GM21717 (cell line): ENCODE data around the gene DNMT1.
A peak's percentile ranks its signal among the peaks of the same experiment; 100 is the strongest.
"Not testable (repeated sequence)": the region's sequence is repeated elsewhere in the genome, so short reads cannot be mapped to it uniquely, and the experiment has no call there.

ENCODE experiments used
- ATAC-seq: cut with Tn5 transposase; IDR thresholded peaks from one replicate; pipeline ENCODE4 v1.9.1; 2021; ENCODE audit warnings: mild to moderate bottlenecking, moderate library complexity; ENCODE audit not compliant: unreplicated experiment

The DNMT1 gene

DNA sequence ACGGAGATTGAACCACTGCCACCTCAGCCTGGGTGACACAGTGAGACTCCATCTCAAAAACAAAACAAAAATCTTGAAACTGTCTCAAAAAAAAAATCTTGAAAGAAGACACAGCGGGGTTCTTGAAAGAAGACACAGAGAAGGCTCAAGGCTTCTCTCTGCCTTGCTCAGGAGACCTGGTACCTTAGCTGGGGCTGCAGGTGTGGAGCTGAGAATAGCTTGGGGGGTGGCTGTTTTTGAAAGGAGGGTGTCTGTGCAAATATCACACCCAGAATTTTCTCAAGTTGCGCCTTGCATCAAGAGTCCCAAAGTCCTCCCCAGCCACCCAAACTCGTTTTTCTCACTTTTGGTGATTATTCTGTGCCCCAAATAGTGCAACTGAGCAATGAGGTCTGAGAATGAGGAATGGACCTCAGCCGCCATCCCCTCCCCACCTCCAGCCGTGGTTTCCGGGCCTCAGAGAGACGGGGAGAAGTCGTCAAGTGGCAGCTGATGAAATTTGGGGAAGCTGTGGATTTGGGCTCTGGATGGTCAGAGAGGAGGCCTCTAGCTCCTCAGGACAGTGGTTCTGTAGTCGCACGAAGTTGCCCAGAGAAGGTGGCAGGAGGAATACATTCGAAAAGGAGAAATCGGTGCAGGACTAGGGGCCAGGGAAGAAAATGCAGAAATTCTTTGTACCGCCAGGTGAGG, 27.6 kb upstream of the DNMT1 start:
- no peak for ATAC-seq

DNA sequence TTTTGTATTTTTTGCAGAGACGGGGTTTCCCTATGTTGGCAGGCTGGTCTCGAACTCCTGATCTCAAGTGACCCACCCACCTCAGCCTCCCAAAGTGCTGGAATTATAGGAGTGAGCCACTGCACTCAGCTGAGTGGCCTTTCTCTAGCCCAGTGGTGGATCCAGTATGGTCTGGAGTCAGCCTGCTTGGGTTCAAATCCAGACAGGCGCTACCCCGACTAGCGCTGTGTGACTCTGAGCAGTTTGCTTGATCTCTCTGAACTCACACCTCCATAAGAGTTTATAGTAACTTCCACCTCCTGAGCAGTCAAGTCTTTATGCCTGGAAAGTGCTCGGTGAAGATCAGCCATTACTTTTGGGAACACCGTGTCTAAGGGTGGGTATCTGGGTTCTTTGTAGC, 25.9 kb upstream of the DNMT1 start:
- no peak for ATAC-seq

DNA sequence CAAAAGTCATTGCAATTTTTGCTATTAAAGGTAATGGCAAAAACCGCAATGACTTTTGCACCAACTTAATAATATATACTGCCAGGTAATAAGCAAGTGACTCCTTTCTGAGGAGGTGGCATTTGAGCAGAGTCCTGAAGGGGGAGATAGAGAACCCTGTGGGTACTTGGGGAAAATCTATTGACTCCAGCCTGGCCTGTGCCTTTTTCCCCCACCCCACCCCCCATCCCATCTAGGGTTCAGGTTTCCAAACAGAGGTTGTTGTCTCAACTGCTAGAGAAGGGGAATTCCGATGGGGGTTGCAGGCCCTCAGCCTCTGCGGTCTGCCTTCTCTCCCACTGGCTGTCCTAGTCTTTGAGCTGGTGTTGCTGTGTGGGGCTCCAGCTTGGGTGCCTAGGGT, 24.9 kb upstream of the DNMT1 start:
- ATAC-seq = peak; percentile 58

DNA sequence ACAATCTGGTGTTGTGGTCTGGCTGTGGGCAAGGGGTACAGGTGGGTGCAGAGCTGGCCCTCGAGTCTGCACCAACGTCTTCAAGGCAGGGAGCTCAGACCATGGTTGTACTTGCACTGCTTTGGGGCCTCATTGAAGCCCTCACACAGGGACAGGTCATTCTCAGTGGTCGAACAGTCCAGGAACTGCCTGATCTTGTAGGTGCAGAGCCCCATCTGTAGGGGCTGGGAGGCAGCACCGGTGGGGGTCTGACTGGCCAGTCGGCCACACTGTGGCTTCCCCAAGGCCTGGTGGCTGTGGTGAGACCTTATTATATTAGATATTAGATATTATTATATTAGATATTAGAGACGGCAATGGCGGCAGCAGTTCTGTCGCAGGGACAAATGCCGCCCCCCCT, 22.3 kb upstream of the DNMT1 start:
- no peak for ATAC-seq

DNA sequence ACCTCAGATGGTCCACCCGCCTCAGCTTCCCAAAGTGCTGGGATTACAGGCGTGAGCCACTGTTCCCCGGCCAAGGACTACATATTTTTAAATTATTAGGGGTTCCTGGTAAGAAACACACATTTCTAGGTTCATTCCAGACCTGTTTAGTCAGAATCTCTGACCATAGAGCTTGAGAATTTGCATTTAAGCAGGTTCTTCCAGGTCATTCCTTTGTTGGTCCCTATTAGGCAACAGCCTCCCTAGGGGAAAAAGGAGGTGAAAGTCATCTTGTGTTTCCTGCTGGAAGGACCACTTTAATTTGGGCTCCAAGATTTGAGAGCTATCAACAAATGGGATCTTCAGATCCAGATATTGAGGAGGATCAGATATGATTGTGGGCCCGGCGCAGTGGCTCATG, 20.0 kb upstream of the DNMT1 start:
- no peak for ATAC-seq

DNA sequence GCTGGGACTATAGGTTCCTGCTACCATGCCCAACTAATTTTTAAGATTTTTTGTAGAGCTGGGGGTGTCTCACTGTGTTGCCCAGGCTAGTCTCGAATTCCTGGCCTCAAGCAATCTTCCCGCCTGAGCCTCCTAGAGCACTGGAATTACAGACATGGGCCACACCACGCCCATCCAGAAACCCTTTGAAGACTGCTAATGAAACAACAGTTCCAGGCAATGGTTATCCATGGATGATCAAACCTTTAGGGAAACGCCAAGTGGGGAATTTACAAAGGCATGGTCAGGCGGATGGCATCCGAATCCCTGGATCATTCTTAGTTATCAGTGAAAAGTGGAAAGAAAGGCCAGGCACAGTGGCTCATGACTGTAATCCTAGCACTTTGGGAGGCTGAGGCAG, 16.9 kb upstream of the DNMT1 start:
- no peak for ATAC-seq

DNA sequence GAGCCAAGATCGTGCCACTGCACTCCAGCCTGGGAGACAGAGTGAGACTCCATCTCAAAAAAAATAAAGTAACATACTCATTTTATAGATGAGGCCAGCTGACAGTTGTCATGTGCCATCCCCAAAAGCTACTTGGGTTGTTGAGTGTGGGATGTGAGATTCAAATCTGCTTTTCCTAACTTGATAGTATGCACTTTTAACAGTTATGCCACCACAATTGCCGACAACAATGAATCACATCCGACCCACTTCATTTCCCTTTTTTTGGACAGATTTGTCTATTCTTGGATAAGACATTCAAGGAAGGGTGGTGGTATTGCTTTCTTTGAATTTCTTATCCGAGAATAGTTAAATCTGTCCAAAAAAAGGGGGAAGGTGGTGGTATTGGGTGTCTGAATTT, 16.3 kb upstream of the DNMT1 start:
- ATAC-seq = no peak

DNA sequence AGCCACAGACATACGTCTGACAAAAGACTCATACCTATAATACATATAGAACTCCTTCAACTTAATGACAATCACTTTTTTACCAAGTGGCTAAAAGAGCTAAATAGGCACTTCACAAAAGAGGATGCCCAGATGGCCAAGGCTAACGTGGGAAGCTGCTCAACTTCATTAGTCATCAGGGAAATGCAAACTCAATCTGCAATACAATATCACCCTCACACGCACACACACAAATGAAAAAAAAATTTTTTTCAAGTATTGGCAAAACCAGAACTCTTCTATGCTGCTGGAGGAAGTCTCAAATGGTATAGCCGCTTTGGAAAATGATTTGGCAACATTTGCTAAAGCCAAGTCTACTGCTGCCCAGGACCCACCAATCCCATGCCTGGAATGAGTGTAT, 14.6 kb upstream of the DNMT1 start:
- ATAC-seq = no peak

DNA sequence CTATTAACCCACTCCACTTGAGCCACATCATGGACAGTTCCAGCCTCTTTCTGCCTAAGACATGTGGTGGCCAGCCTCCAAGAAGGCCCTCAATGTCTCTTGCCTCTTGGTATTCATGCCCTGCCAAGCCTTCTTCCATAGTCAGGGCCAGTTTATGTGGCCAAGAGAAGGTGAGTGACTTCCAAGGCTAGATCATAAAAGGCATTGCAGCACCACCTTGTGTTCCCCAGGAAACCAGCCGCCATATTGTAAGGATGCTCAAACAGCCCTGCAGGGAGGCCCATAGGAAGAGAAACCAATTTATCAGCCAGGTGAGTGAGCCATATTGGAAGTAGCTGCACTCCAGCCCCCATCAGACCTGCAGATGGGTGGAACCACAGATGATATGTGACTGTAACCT, 12.3 kb upstream of the DNMT1 start:
- ATAC-seq = no peak

DNA sequence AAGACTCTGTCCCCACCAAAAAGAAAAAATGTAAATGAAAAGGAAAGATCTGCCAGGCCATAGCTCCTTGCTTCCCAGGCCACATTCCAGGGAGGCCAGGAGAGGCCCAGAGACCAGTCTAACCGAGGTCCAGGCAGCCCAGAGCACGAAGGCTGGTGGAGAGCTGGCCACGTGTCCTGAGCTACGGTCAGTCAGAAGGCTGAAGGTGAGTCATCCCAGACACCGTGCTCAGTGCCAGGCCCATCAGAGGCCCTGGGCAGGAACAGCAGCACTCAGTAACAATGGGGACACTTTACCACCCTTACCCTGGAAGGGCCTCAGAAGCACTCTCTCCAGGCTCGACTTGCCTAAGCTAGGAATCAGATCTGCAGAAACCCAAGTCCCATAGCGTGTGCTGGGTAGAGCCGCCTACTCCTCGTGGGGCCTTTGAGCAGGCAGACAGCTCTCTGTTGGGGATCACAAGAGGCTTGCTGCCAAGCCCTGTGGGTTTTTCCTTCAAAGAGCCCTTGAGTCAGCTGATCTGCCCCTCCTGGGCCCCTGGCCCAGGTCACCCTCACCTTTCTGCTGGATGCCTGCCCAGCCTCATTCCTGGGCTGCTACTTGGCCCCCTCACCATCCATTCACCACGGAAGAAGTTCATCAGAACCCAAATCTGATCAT, 11.6 kb upstream of the DNMT1 start:
- ATAC-seq = no peak

DNA sequence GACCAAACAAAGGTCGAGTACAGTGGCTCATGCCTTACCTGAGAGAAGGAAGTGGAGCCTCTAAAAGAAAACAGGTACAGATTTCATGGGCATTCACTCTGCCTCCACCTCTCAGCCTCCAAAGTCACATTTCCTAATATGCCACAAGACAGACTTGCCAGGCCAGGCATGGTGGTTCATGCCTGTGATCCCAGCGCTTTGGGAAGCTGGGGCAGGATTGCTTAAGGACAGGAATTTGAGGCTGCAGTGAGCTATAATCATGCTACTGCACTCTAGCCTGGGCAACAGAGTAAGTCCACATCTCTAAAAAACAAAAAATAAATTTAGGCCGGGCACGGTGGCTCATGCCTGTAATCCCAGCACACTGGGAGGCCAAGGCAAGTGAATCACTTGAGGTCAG, 10.9 kb upstream of the DNMT1 start:
- no peak for ATAC-seq

DNA sequence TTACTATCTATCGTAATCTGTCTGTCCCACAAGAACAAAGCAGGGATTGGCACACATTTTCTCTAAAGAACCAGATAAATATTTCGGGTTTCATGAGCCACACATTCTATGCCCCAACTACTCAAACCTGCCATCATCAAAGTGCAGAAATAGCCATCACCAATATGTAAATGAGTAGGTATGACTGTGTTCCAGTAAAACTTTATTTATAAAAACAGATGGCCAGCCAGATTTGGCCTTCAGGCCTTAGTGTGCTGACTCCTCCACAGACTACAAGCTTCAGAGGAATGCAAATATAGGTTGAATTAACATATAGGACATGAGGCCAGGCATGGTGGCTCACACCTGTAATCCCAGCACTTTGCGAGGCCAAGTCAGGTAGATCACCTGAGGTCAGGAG, 8.9 kb upstream of the DNMT1 start:
- no peak for ATAC-seq

DNA sequence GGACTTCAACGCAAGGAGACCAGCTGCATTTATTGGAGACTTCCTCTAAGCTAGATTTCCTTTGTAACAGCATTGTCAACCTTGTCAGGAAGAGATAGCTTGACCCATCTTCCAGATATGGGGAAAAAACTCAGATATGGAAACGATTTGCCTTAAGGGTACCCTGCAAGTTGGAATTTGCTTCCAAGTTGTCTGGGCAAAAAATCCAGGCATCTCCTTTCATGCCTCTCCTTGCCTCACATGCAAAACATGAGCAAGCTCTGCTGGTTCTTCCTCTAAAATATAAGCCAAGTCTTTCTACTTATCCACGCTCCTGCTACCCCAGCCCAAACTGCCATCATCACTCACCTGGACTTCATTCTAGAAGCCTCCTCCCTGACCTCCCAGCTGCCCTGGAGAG, 6.4 kb upstream of the DNMT1 start:
- ATAC-seq = no peak

DNA sequence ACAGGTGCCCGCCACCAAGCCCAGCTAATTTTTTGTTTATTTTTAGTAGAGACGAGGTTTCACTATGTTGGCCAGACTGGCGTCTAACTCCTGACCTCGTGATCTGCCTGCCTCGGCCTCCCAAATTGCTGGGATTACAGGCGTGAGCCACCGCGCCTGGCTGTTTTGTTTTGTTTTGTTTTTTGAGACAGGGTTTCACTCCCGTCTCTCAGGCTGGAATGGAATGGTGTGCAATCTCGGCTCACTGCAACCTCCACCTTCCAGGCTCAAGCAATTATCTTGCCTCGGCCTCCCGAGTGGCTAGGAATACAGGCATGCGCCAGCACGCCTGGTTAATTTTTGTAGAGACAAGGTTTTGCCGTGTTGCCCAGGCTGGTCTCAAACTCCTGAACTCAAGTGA, 5.3 kb upstream of the DNMT1 start:
- ATAC-seq = not testable (repeated sequence)

DNA sequence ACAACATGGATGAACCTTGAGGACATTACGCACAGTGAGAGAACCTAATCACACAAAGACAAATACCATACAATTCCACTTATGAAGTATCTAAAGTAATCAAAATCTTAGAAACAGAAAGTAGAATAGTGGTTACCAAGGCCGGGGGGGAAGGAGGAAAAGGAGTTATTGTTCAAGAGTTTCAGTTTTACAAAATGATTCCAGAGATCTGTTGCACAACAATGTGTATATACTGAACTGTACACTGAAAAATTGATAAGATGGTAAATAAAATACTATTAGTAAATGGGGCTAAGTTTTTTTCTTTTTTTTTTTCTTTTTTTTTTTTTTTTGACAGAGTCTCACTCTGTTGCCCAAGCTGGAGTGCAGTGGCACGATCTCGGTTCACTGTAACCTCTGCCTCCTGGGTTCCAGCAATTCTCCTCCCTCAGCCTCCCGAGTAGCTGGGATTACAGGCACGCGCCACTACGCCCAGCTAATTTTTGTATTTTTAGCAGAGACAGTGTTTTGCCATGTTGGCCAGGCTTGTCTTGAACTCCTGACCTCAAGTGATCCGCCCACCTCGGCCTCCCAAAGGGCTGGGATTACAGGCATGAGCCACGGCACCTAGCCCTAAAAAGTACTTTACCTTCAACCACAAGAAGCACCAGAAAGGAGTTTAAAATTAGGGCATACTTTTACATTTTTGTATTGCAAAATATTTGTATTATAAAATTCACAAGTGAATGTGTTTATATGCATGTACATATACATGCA, 4.3 kb upstream of the DNMT1 start:
- not testable (repeated sequence) for ATAC-seq

DNA sequence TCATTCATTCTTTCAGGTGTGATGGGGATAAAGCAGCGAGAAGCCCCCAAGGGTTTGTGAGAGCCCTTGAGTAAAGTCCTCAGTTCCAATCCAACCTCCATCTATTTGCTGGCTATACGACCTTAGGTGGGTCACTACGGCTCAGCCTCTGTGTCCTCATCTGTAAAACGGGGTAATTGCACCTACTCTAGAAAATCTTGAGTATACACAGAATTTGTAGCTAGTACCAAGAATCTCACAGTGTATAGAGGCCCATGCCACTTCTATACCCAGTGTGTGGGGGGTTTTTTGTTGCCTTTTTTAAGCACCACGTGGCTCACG, 406 bp upstream of the DNMT1 start:
- ATAC-seq = no peak

DNA sequence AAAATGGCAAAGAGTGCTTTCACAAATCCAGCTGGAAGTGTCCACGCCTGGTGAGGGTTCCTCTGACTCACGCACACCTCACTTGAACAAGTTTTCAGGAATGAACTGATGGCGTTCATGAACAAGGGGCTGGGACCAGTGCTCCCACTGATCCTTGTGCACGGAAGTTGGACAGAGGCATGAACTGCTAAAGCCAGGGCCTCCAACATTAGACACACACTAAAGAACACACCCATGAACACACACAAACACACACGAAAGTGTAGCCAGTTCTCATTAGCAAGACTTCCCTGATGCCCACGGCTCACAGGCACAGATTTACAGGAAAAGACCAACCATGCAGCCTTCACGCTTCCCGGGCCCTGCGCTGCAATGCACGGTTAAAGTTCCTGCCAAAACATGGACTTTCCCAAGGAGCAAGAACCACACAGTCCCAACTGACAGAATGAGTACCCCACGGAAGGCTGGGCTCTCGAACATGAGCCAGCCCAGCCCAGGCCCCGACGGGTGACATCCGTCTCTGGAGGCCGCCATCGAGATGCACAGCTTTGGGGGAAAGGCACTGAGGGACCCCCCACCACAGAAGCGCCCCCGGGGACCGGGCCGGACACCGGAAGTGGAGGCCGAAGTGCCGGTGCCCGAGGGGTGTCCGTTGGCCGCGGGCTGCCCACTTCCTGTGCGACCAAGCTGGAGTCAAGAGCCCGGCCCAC, 808 bp downstream of the DNMT1 start:
- ATAC-seq = peak; percentile 18

DNA sequence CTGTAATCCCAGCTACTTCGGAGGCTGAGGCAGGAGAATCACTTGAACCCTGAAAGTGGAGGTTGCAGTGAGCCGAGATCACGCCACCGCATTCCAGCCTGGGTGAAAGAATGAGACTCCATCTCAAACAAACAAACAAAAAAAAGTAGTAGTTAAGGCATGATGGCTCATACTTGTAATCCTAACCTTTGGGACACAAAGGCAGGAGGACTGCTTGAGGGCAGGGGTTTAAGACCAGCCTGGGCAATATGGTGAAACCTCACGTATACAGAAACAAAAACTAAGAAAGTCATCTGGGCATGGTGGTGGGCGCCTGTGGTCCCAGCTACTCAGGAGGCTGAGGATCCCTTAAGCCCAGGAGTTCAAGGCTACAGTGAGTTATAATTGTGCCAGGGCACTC, 1.8 kb downstream of the DNMT1 start:
- ATAC-seq = no peak

DNA sequence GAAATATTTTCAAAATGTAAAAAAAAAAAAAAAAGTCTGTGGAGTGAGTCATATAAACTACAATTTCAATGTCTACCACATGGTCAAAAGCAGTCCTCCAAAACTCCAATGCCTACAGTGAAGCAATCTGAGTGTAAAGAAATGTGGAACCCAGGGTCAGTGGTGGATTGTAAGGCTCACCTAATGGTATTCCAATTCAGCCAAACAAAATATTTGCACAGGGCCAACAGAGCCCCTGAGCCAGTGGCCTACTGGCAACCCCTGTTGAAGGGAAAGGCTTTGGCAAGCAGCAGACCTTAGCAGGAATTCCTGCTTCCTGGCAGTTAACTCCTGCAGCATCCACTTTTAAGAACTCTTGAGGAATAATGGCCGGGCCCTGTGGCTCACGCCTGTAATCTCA, 3.4 kb downstream of the DNMT1 start:
- ATAC-seq = no peak

DNA sequence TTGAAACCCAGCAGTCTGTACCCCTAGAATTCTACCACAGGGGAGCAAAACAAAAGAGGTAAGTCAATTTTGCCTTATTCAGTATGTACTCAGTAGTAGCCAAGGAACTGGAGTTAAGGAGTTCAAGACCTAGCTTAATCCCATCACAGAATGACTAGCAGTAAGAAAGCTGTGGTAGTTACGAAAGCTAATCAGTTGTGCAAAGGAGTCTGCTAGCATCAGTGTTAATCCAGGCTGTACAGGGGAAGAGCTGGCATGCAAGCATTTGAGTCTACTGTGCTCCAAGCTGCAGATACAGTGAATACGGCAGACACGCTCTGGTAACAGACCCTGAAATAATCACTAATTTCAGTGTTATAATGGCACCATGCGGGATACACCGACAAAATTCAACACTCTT, 4.7 kb downstream of the DNMT1 start:
- ATAC-seq = no peak

DNA sequence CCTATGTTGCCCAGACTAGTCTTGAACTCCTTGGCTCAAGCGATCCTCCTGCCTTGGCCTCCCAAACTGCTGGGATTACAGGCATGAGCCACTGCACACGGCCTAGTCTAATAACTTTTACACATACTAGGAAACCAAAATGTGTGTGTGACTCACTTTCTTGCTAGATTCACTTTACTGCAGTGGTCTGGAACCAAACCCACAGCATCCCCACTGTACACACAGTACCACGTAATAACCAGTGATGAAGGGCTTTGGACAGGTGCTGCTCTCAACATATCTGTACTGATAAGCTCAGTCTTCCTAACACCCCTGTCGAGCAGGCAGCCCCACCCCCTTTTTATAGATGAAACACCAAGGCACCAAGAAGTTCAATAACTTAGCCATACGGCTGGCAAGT, 5.1 kb downstream of the DNMT1 start:
- no peak for ATAC-seq

DNA sequence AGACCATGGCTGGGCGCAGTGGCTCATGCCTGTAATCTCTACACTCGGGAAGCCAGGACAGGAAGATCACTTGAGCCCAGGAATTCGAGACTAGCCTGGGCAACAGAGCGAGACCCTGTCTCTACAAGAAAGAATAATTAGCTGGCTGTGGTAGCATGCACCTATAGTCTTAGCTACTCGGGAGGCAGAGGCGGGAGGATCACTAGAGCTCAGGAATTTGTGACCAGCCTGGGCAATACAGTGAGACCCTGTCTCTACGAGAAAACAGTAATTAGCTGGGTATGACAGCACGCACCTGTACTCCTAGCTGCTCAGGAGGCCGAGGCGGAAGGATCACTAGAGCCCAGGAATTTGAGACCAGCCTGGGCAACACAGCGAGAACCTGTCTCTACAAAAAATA, 7.4 kb downstream of the DNMT1 start:
- ATAC-seq = no peak
